ENCODE results near the gene MTHFD1L. TPM values are rescaled to one million over a fixed set of nuclear protein-coding genes. Genes with fewer than 3 reads are reported as not detected.

Gene MTHFD1L
- total RNA-seq, 1 donor from 2014 or later = 59.1 TPM

GRCh38 chr6:151075005-151075404 is 209.5 kb downstream of the MTHFD1L start:
- Mint-ChIP-seq H3K4me1 (peaks cover 26% of the 10 kb centered on the region), H3K36me3 (peaks cover 44% of the 10 kb centered on the region)
- TF ChIP-seq, protein P1, sequence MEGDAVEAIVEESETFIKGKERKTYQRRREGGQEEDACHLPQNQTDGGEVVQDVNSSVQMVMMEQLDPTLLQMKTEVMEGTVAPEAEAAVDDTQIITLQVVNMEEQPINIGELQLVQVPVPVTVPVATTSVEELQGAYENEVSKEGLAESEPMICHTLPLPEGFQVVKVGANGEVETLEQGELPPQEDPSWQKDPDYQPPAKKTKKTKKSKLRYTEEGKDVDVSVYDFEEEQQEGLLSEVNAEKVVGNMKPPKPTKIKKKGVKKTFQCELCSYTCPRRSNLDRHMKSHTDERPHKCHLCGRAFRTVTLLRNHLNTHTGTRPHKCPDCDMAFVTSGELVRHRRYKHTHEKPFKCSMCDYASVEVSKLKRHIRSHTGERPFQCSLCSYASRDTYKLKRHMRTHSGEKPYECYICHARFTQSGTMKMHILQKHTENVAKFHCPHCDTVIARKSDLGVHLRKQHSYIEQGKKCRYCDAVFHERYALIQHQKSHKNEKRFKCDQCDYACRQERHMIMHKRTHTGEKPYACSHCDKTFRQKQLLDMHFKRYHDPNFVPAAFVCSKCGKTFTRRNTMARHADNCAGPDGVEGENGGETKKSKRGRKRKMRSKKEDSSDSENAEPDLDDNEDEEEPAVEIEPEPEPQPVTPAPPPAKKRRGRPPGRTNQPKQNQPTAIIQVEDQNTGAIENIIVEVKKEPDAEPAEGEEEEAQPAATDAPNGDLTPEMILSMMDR (IDR thresholded peaks at IDR 0.05; ENCODE audit: unreplicated experiment) = no peak

GRCh38 chr6:151075527-151075926 is 210.0 kb downstream of the MTHFD1L start:
- Mint-ChIP-seq H3K9me3 (peaks cover 30% of the 10 kb centered on the region), H3K27me3 (ENCODE audit: low read depth) (no peaks in the 10 kb centered on the region), H3K4me3 (no peak overlapping the region), H3K27ac (no peak overlapping the region), H3K36me3 (peaks cover 46% of the 10 kb centered on the region), H3K4me1 (peaks cover 23% of the 10 kb centered on the region)
- TF ChIP-seq, protein P1 (IDR thresholded peaks at IDR 0.05; ENCODE audit: unreplicated experiment) = no peak
- no peak for DNase-seq (ENCODE audit: low spot score in 2 of 2, unreplicated experiment in 2 of 2)

More at GRCh38 chr6:151075005-151075404, 209.5 kb downstream of the MTHFD1L start:
- Mint-ChIP-seq H3K4me3 (no peak overlapping the region), H3K27me3 (ENCODE audit: low read depth) (no peaks in the 10 kb centered on the region), H3K27ac (no peak overlapping the region), H3K9me3 (peaks cover 28% of the 10 kb centered on the region)
- no peak for DNase-seq (ENCODE audit: low spot score in 2 of 2, unreplicated experiment in 2 of 2)

- DNase-seq (ENCODE audit: low spot score in 2 of 2, unreplicated experiment in 2 of 2) = no peak
- TF ChIP-seq, protein P1 (IDR thresholded peaks at IDR 0.05; ENCODE audit: unreplicated experiment) = no peak
- Mint-ChIP-seq H3K4me1 (peaks cover 18% of the 10 kb centered on the region), H3K4me3 (no peak overlapping the region), H3K27me3 (ENCODE audit: low read depth) (no peaks in the 10 kb centered on the region), H3K9me3 (peaks cover 30% of the 10 kb centered on the region), H3K27ac (no peak overlapping the region), H3K36me3 (peaks cover 44% of the 10 kb centered on the region)
Measured at GRCh38 chr6:151075930-151076555, 210.5 kb downstream of the MTHFD1L start.

- Mint-ChIP-seq H3K27ac (peak overlapping the region; percentile 17), H3K27me3 (ENCODE audit: low read depth) (no peaks in the 10 kb centered on the region)
- no peak for DNase-seq (ENCODE audit: low spot score in 2 of 2, unreplicated experiment in 2 of 2)
Measured at GRCh38 chr6:151078655-151079054, 213.2 kb downstream of the MTHFD1L start.

DNA sequence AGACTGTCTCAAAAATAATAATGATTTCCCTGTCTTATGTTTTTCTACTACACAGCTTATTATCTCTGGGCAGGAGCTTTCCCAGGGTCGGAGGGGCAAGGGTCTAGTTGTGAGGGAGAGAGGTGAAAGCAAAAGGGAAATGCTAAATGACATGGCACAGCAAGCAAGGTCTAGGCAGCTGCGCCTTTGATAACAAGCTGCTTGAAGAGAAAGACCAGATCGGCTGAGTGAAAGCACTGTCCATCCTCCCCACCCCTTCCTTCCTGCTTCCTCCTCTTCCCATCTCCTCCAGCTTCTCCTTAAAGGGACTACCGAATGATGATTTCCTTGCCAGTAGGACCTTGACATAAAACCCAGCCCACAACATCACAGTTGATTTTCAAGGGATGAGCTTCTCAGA is 216.2 kb downstream of the MTHFD1L start:
- Mint-ChIP-seq H3K9me3 (peaks cover 12% of the 10 kb centered on the region), H3K4me1 (peaks cover 16% of the 10 kb centered on the region), H3K4me3 (no peak overlapping the region), H3K27ac (peak overlapping the region; percentile 79), H3K36me3 (peaks cover 26% of the 10 kb centered on the region), H3K27me3 (ENCODE audit: low read depth) (no peaks in the 10 kb centered on the region)
- TF ChIP-seq, protein P1 (IDR thresholded peaks at IDR 0.05; ENCODE audit: unreplicated experiment) = no peak
- no peak for DNase-seq (ENCODE audit: low spot score in 2 of 2, unreplicated experiment in 2 of 2)

More at GRCh38 chr6:151078655-151079054, 213.2 kb downstream of the MTHFD1L start:
- TF ChIP-seq, protein P1 (IDR thresholded peaks at IDR 0.05; ENCODE audit: unreplicated experiment) = no peak
- peaks cover 18% of the 10 kb centered on the region for H3K4me1 Mint-ChIP-seq
- H3K36me3 Mint-ChIP-seq = peaks cover 39% of the 10 kb centered on the region
- no peak overlapping the region for H3K4me3 Mint-ChIP-seq
- peaks cover 29% of the 10 kb centered on the region for H3K9me3 Mint-ChIP-seq

All from mesothelial cell of epicardium (in vitro differentiated cells).